ENCODE results near the gene PITPNC1.

GRCh38 chr17:67442787-67443624 is 65.9 kb downstream of the PITPNC1 start:
- TF ChIP-seq CTCF (IDR thresholded peaks at IDR 0.05) (no peak), POLR2A (IDR thresholded peaks at IDR 0.05) (no peak)

All from tibial nerve (tissue), 3 donors.